Measurements from ENCODE around the gene ZBTB48.

DNA sequence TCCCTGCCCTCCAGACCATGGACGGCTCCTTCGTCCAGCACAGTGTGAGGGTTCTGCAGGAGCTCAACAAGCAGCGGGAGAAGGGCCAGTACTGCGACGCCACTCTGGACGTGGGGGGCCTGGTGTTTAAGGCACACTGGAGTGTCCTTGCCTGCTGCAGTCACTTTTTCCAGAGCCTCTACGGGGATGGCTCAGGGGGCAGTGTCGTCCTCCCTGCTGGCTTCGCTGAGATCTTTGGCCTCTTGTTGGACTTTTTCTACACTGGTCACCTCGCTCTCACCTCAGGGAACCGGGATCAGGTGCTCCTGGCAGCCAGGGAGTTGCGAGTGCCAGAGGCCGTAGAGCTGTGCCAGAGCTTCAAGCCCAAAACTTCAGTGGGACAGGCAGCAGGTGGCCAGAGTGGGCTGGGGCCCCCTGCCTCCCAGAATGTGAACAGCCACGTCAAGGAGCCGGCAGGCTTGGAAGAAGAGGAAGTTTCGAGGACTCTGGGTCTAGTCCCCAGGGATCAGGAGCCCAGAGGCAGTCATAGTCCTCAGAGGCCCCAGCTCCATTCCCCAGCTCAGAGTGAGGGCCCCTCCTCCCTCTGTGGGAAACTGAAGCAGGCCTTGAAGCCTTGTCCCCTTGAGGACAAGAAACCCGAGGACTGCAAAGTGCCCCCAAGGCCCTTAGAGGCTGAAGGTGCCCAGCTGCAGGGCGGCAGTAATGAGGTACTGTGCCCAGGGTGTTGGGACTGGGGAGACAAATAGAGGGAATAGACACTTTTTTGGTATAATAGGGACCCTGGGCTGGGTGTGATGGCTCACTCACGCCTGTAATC lies 1.0 kb downstream of the ZBTB48 start:
- TF ChIP-seq, protein P1, sequence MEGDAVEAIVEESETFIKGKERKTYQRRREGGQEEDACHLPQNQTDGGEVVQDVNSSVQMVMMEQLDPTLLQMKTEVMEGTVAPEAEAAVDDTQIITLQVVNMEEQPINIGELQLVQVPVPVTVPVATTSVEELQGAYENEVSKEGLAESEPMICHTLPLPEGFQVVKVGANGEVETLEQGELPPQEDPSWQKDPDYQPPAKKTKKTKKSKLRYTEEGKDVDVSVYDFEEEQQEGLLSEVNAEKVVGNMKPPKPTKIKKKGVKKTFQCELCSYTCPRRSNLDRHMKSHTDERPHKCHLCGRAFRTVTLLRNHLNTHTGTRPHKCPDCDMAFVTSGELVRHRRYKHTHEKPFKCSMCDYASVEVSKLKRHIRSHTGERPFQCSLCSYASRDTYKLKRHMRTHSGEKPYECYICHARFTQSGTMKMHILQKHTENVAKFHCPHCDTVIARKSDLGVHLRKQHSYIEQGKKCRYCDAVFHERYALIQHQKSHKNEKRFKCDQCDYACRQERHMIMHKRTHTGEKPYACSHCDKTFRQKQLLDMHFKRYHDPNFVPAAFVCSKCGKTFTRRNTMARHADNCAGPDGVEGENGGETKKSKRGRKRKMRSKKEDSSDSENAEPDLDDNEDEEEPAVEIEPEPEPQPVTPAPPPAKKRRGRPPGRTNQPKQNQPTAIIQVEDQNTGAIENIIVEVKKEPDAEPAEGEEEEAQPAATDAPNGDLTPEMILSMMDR (IDR thresholded peaks at IDR 0.05), result no peak
- TF ChIP-seq POLR2A (IDR thresholded peaks at IDR 0.05), result peak in 1 of 2 donors; percentile 52

All from adrenal gland (tissue), 5 donors.